IMR-90 (cell line): Measurements from ENCODE around the gene EFHD2. TPM values are rescaled to one million over a fixed set of nuclear protein-coding genes. Genes with fewer than 3 reads are reported as not detected.
A peak's percentile ranks its signal among the peaks of the same experiment; 100 is the strongest.

Experiments
- ATAC-seq: fragments of 200-7000 bp; cut with Tn5 transposase; 2 replicates; pipeline ENCODE4 v1.9.1; 2020; ENCODE audit warnings: low read depth, mild to moderate bottlenecking, moderate library complexity
- BruUV-seq: library from RNA; stranded (reverse); fragments of 400-500 nt; replicated peaks from 2 replicates; lab custom pipeline; 2021; lab: Mats Ljungman, UMichigan
- CTCF ChIA-PET: fragments of 300-600 bp; formaldehyde crosslinking; extraction: SDS; loops from one replicate; lab custom pipeline; 2021; ENCODE audit warnings: antibody characterized with exemption; lab: Yijun Ruan, JAX
- POLR2A ChIA-PET: fragments of 300-600 bp; sonication (Branson Sonifier 250); formaldehyde crosslinking; loops from one replicate; lab custom pipeline; 2022; ENCODE audit warnings: antibody characterized with exemption; ENCODE audit not compliant: unreplicated experiment; lab: Charles Lee
- DNase-seq: peaks from one replicate; pipeline ENCODE4 v3.0.0; 2013
- H2AFZ ChIP-seq: replicated peaks from 2 replicates; pipeline ENCODE3; 2013; ENCODE audit warnings: low read length, mild to moderate bottlenecking; ENCODE audit not compliant: poor library complexity
- H2AK5ac ChIP-seq: 2 replicates; pipeline ENCODE4 v1.6.1; 2013; ENCODE audit warnings: low read depth, low read length, inconsistent platforms
- H2AK9ac ChIP-seq: replicated peaks from 2 replicates; pipeline ENCODE3; 2013; ENCODE audit warnings: mild to moderate bottlenecking, low read depth, low read length, moderate library complexity; ENCODE audit not compliant: poor library complexity
- H2BK120ac ChIP-seq: 2 replicates; pipeline ENCODE4 v1.6.1; 2013; ENCODE audit warnings: low read depth, low read length, inconsistent platforms
- H2BK15ac ChIP-seq: 3 replicates; pipeline ENCODE4 v1.6.1; 2013; ENCODE audit warnings: low read depth, low read length, inconsistent platforms
- H2BK20ac ChIP-seq: 2 replicates; pipeline ENCODE4 v1.6.1; 2013; ENCODE audit warnings: low read depth, mild to moderate bottlenecking, inconsistent platforms, low read length, moderate library complexity
- H2BK5ac ChIP-seq: 2 replicates; pipeline ENCODE4 v1.6.1; 2013; ENCODE audit warnings: mild to moderate bottlenecking, low read depth, low read length, inconsistent platforms; ENCODE audit not compliant: poor library complexity, severe bottlenecking
- H3K14ac ChIP-seq: replicated peaks from 2 replicates; pipeline ENCODE4 v1.6.1; 2013; ENCODE audit warnings: low read depth, low read length, inconsistent platforms
- H3K18ac ChIP-seq: 2 replicates; pipeline ENCODE4 v1.6.1; 2013; ENCODE audit warnings: low read depth, low read length, control low read depth
- H3K23ac ChIP-seq: 2 replicates; pipeline ENCODE4 v1.6.1; 2013; ENCODE audit warnings: low read depth, low read length, inconsistent platforms
- H3K27ac ChIP-seq: 2 replicates; pipeline ENCODE4 v1.5.1; 2013; ENCODE audit warnings: mild to moderate bottlenecking, control low read depth, low read length; ENCODE audit not compliant: insufficient read depth
- H3K27me3 ChIP-seq: 2 replicates; pipeline ENCODE4 v1.6.1; 2013; ENCODE audit warnings: low read length; ENCODE audit not compliant: control insufficient read depth, insufficient read depth
- H3K36me3 ChIP-seq: 2 replicates; pipeline ENCODE4 v1.6.1; 2013; ENCODE audit warnings: low read length, mixed read lengths; ENCODE audit not compliant: control insufficient read depth, insufficient read depth
- H3K4ac ChIP-seq: 2 replicates; pipeline ENCODE4 v1.6.1; 2013; ENCODE audit warnings: low read depth, low read length, inconsistent platforms
- H3K4me1 ChIP-seq: 2 replicates; pipeline ENCODE4 v1.6.1; 2013; ENCODE audit warnings: low read length, mixed read lengths; ENCODE audit not compliant: control insufficient read depth, insufficient read depth
- H3K4me2 ChIP-seq: 2 replicates; pipeline ENCODE4 v1.6.1; 2013; ENCODE audit warnings: low read depth, mild to moderate bottlenecking, control low read depth, low read length, moderate library complexity
- H3K4me3 ChIP-seq: 2 replicates; pipeline ENCODE4 v1.5.1; 2013; ENCODE audit warnings: low read depth, mild to moderate bottlenecking, control low read depth, low read length, moderate library complexity; ENCODE audit not compliant: insufficient read depth
- H3K56ac ChIP-seq: 2 replicates; pipeline ENCODE4 v1.6.1; 2013; ENCODE audit warnings: low read length, inconsistent platforms; ENCODE audit not compliant: insufficient read depth; ENCODE audit errors: extremely low read depth
- H3K79me1 ChIP-seq, 2 experiments: 2 replicates each; pipeline ENCODE4 v1.6.1; 2013; ENCODE audit warnings: low read length in 2 of 2, inconsistent platforms in 1 of 2, low read depth in 1 of 2
- H3K9ac ChIP-seq: 2 replicates; pipeline ENCODE4 v1.6.1; 2013; ENCODE audit warnings: low read depth, low read length, control low read depth
- H3K9me1 ChIP-seq: 2 replicates; pipeline ENCODE4 v1.6.1; 2013; ENCODE audit warnings: low read length, inconsistent platforms; ENCODE audit not compliant: insufficient read depth
- H3K9me3 ChIP-seq: 2 replicates; pipeline ENCODE4 v1.6.1; 2013; ENCODE audit warnings: low read length; ENCODE audit not compliant: control insufficient read depth, insufficient read depth
- H4K20me1 ChIP-seq: 2 replicates; pipeline ENCODE4 v1.6.1; 2013; ENCODE audit warnings: low read length, inconsistent platforms; ENCODE audit not compliant: insufficient read depth
- H4K5ac ChIP-seq: 2 replicates; pipeline ENCODE4 v1.6.1; 2013; ENCODE audit warnings: mild to moderate bottlenecking, low read depth, low read length, control low read depth
- H4K8ac ChIP-seq, 2 experiments: 2 replicates each; pipeline ENCODE4 v1.6.1; 2013; ENCODE audit warnings: low read depth in 2 of 2, low read length in 2 of 2, control low read depth in 1 of 2, inconsistent platforms in 1 of 2
- H4K91ac ChIP-seq: 2 replicates; pipeline ENCODE4 v1.6.1; 2013; ENCODE audit warnings: low read depth, low read length, inconsistent platforms; ENCODE audit not compliant: insufficient read depth
- BHLHE40 ChIP-seq: fragments of 150-350 bp; IDR thresholded peaks from 2 replicates; pipeline ENCODE4 v1.6.1; 2016; ENCODE audit warnings: mild to moderate bottlenecking, low read depth, low read length
- CEBPB ChIP-seq: IDR thresholded peaks from 2 replicates; pipeline ENCODE4 v1.6.1; 2012; ENCODE audit warnings: low read depth, low read length, improper control_type of control experiment
- CHD1 ChIP-seq: IDR thresholded peaks from 2 replicates; pipeline ENCODE4 v1.6.1; 2012; ENCODE audit warnings: low read depth, low read length, improper control_type of control experiment
- CTCF ChIP-seq: conservative IDR thresholded peaks from 2 replicates; pipeline ENCODE4 v1.5.1; 2012; ENCODE audit warnings: mild to moderate bottlenecking, low read depth, low read length, improper control_type of control experiment
- FOS ChIP-seq: fragments of 150-350 bp; IDR thresholded peaks from 2 replicates; pipeline ENCODE4 v1.6.1; 2016; ENCODE audit warnings: low read depth, low read length
- MAFK ChIP-seq: IDR thresholded peaks from 2 replicates; pipeline ENCODE4 v1.6.1; 2012; ENCODE audit warnings: low read depth, low read length, improper control_type of control experiment
- MAZ ChIP-seq: IDR thresholded peaks from 2 replicates; pipeline ENCODE4 v1.6.1; 2012; ENCODE audit warnings: low read depth, mild to moderate bottlenecking, low read length, improper control_type of control experiment, moderate library complexity, borderline replicate concordance
- MXI1 ChIP-seq: IDR thresholded peaks from 2 replicates; pipeline ENCODE4 v1.6.1; 2012; ENCODE audit warnings: low read depth, mild to moderate bottlenecking, low read length, moderate library complexity, borderline replicate concordance
- NFE2L2 ChIP-seq: fragments of 150-350 bp; IDR thresholded peaks from 2 replicates; pipeline ENCODE4 v1.6.1; 2016; ENCODE audit warnings: low read depth, mild to moderate bottlenecking, low read length
- POLR2A ChIP-seq: IDR thresholded peaks from 2 replicates; pipeline ENCODE4 v1.6.1; 2012; ENCODE audit warnings: mild to moderate bottlenecking, low read depth, low read length
- RAD21 ChIP-seq: IDR thresholded peaks from 2 replicates; pipeline ENCODE4 v1.6.1; 2012; ENCODE audit warnings: low read length, improper control_type of control experiment
- RCOR1 ChIP-seq: IDR thresholded peaks from 2 replicates; pipeline ENCODE4 v1.6.1; 2012; ENCODE audit warnings: mild to moderate bottlenecking, low read length, improper control_type of control experiment; ENCODE audit not compliant: insufficient replicate concordance
- RFX5 ChIP-seq: IDR thresholded peaks from 2 replicates; pipeline ENCODE4 v1.8.0; 2012; ENCODE audit warnings: low read depth, mild to moderate bottlenecking, low read length, moderate library complexity
- SMC3 ChIP-seq: fragments of 150-350 bp; IDR thresholded peaks from 2 replicates; pipeline ENCODE4 v1.6.1; 2016; ENCODE audit warnings: low read depth, mild to moderate bottlenecking, antibody characterized with exemption, low read length, moderate library complexity
- USF2 ChIP-seq: fragments of 150-350 bp; IDR thresholded peaks from 2 replicates; pipeline ENCODE4 v1.6.1; 2017; ENCODE audit warnings: mild to moderate bottlenecking, antibody characterized with exemption, low read length, low read depth
- WGBS, 2 experiments: methylation state at CpG; one replicate each; pipeline versions ENCODE4 v1.1.5 to v1.1.7; 2013; ENCODE audit warnings: missing lambda C conversion rate in 2 of 2; ENCODE audit not compliant: insufficient read length in 1 of 2; ENCODE audit errors: extremely low coverage in 2 of 2; 5-methylcytosine and 5-hydroxymethylcytosine counted together
- dilution Hi-C: fragments of 300-500 bp; cut with HindIII; formaldehyde crosslinking; loops from one replicate; pipeline ENCODE4 v1.14.3; 2018; ENCODE audit warnings: low sequenced_read_pairs; ENCODE audit not compliant: unreplicated experiment
- in situ Hi-C: fragments of 300-500 bp; cut with MboI; formaldehyde crosslinking; loops from 3 replicates; pipeline ENCODE4 v1.14.3; 2019; ENCODE audit warnings: low sequenced_read_pairs, inconsistent platforms, mixed read lengths
- intact Hi-C: fragments of 100-400 bp; cut with micrococcal nuclease; formaldehyde crosslinking; loops from 2 replicates; pipeline ENCODE4 v1.10.0; 2022
- polyA plus RNA-seq, 3 experiments: library from polyadenylated mRNA; depleted of rRNA; stranded (reverse); fragments of >200 nt; gene quantifications; 2 replicates each; pipeline ENCODE4 v1.2.3, GENCODE V29; 2012; ENCODE audit warnings: low replicate concordance in 1 of 3
- total RNA-seq: library from RNA; depleted of rRNA; stranded (reverse); fragments of >200 nt; gene quantifications from 2 replicates; pipeline ENCODE4 v1.2.3, GENCODE V29; 2012
- TF ChIP-seq, protein P1 (sequence below): fragments of 150-350 bp; IDR thresholded peaks from 2 replicates; pipeline ENCODE4 v1.6.1; 2016; ENCODE audit warnings: low read depth, mild to moderate bottlenecking, low read length, moderate library complexity, borderline replicate concordance

EFHD2 gene
- total and polyA plus RNA-seq, 2 of the 4 experiments (the other 2 are of a cell fraction): 22.6 to 58.9 TPM

DNA sequence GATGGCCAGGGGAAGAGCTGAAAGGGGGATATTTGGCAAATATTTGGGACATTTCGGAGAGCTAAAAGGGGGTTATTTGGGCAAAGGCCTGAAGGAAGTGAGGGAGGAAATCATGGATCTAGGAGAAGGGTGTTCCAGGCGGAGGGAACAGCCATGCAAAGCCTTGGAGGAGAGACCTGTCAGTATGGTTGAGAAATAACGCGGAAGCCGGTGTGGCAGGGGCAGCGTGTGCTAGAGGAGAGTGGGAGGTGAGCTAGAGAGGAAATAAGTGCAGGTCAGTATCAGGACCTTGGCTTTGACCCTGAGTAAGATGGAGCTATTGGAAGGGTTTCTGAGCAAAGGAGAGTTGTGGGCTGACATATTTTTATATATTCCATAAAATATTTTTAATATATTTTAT, 31.6 kb downstream of the EFHD2 start:
- Histone ChIP-seq H3K56ac (no peak overlapping the region), H2AK5ac (no peak overlapping the region), H3K9me1 (no peaks in the 10 kb centered on the region), H3K79me1 (no peaks in the 10 kb centered on the region), H4K20me1 (no peaks in the 10 kb centered on the region), H2AFZ (no peak overlapping the region), H2BK120ac (no peak overlapping the region), H3K4ac (no peak overlapping the region), H3K23ac (no peak overlapping the region), H3K9ac (no peak overlapping the region), H3K27ac (no peak overlapping the region), H3K14ac (no peak overlapping the region), H2AK9ac (peak overlapping the region; percentile 28), H4K5ac (no peak overlapping the region), H3K18ac (no peak overlapping the region), H3K4me3 (no peak overlapping the region), H3K27me3 (peaks cover 20% of the 10 kb centered on the region; the same call in 1 of the 2 replicates), H2BK20ac (no peak overlapping the region), H3K4me2 (no peak overlapping the region), H3K9me3 (no peaks in the 10 kb centered on the region), H4K91ac (no peak overlapping the region), H2BK15ac (no peak overlapping the region), H3K36me3 (no peaks in the 10 kb centered on the region), H2BK5ac (no peak overlapping the region), H3K4me1 (no peaks in the 10 kb centered on the region), H4K8ac (no peak overlapping the region)
- dilution Hi-C loops (no loop called here), in situ Hi-C loops (no loop called here), intact Hi-C loops (no loop called here)
- DNase-seq (no peak), ATAC-seq (no peak)
- TF ChIP-seq USF2 (no peak), MAZ (no peak), CHD1 (no peak), FOS (no peak), NFE2L2 (no peak), POLR2A (no peak), RCOR1 (no peak), RAD21 (no peak), SMC3 (no peak), CTCF (no peak), MAFK (no peak), MXI1 (no peak), BHLHE40 (no peak), RFX5 (no peak), CEBPB (no peak)
- TF ChIP-seq, protein P1, sequence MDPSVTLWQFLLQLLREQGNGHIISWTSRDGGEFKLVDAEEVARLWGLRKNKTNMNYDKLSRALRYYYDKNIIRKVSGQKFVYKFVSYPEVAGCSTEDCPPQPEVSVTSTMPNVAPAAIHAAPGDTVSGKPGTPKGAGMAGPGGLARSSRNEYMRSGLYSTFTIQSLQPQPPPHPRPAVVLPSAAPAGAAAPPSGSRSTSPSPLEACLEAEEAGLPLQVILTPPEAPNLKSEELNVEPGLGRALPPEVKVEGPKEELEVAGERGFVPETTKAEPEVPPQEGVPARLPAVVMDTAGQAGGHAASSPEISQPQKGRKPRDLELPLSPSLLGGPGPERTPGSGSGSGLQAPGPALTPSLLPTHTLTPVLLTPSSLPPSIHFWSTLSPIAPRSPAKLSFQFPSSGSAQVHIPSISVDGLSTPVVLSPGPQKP: no peak
- BruUV-seq: no TSS peak
- ChIA-PET POLR2A (no interaction called here), CTCF (no interaction called here)
- 82% methylated on average over 6 of the region's 6 CpGs; no CpG with 5 or more reads in 1 of the 2 experiments for WGBS, 2 experiments
